ENCODE measurements around the gene FRAT1. TPM values are rescaled to one million over a fixed set of nuclear protein-coding genes. Genes with fewer than 3 reads are reported as not detected.
"Not testable (repeated sequence)": the region's sequence is repeated elsewhere in the genome, so short reads cannot be mapped to it uniquely, and the experiment has no call there.

Gene FRAT1
- total RNA-seq, 4 donors from 2014 or later, result 4.2 to 22.9 (median 5.9) TPM

DNA sequence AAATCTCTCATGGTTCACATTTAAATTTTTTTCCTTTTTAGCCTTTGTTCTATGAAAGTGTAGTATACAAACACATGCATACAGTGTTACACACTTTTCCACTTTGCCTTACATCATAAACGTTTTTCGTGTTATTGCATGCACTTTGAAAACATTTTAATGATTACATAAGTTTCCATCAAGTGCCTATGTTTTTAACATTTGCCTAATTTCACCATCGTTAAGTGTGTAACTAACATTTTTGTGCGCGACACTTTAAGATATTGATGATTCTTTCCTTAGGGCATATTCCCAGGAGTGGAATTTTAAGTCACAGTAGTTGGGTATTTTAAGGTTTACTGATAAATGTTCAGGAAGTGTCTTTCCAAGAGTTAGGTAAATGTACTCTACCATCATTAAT, 16.9 kb downstream of the FRAT1 start:
- no peak for ATAC-seq (ENCODE audit: low FRiP score)
- no peak for DNase-seq (ENCODE audit: low spot score)
- TF ChIP-seq, protein P1, sequence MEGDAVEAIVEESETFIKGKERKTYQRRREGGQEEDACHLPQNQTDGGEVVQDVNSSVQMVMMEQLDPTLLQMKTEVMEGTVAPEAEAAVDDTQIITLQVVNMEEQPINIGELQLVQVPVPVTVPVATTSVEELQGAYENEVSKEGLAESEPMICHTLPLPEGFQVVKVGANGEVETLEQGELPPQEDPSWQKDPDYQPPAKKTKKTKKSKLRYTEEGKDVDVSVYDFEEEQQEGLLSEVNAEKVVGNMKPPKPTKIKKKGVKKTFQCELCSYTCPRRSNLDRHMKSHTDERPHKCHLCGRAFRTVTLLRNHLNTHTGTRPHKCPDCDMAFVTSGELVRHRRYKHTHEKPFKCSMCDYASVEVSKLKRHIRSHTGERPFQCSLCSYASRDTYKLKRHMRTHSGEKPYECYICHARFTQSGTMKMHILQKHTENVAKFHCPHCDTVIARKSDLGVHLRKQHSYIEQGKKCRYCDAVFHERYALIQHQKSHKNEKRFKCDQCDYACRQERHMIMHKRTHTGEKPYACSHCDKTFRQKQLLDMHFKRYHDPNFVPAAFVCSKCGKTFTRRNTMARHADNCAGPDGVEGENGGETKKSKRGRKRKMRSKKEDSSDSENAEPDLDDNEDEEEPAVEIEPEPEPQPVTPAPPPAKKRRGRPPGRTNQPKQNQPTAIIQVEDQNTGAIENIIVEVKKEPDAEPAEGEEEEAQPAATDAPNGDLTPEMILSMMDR (IDR thresholded peaks at IDR 0.05), result no peak

DNA sequence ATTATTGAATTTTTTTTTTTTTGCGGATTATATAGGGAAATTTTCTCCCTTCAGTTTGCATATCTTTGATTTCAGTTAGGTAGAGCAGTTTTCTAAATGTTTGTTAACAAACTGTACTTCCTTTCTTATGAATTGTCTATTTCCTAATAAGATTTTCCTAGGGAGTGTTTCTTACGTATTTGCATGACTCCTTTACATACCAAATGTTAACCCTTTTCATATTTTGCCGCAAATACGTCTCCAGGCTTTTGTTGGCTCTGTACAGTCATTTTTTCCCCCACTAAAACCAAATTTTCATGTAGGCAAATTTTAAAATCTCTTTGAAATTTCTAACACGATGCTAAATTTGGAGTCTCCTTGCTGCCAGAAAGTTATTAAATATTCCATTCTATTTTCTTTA, 17.4 kb downstream of the FRAT1 start:
- TF ChIP-seq, protein P1 (IDR thresholded peaks at IDR 0.05), result no peak
- ATAC-seq (ENCODE audit: low FRiP score) (no peak), DNase-seq (ENCODE audit: low spot score) (no peak)

DNA sequence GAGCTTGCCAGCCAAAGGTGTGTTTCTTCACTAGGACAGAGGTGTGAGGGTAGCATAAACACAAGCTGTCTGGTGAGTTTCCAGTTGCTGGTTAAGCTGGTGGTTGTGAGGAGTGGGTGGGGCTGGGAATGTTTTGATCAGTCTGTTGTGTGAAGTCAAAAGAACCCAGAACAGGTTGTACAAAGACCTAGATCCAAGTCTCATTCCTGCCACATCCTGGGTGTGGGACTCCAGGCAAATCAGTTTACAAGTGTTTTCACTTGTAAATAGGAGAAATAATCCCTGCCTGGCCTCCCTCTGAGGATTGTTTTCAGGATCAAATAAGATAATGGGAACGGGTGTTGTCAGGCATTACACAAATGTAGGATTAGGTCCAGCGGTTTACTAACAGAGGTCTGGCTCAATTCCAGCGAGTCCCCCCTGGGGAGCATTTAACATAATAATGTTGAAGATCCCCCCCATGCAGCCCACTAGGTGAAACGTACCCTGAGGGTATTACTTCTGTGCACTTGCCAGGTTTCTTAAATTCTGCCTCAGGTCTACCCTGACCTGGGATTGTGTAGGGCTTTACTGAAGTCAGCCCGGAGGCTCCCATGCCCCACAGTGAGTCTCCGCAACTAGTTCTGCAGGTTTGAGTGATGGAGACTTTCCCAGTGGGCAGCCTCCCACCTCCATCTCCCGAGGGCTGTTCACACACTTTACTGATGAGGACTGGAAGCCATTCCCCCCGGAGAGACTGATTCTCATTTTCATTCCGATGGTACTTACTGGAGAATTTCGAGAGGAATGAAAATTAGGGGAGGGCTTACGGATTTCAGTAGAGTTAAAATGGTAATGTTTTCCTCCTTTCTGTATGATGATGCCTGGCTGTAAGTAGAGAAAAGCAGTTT, 18.1 kb downstream of the FRAT1 start:
- DNase-seq (ENCODE audit: low spot score), result no peak
- ATAC-seq (ENCODE audit: low FRiP score), result no peak
- TF ChIP-seq, protein P1 (IDR thresholded peaks at IDR 0.05), result no peak

DNA sequence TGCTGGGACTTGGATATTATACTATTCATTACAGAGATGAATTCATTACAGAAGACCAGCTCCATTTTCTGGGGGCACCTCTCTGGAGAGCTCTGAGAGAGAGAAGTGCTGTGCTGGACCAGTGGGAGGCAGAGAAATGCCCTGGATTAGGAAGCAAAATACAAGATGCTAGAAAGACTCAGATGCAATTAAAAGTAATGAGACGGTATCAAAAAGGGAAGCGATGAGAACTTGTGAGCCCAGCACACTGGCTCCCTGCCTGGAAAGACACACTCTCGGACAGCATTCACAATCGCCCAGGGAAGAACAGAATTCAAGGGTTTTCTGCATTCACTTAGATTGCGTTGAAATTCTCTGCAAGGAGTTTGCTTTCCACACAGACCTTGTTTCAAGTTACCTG, 19.0 kb downstream of the FRAT1 start:
- TF ChIP-seq, protein P1 (IDR thresholded peaks at IDR 0.05), result no peak
- no peak for DNase-seq (ENCODE audit: low spot score)
- no peak for ATAC-seq (ENCODE audit: low FRiP score)

DNA sequence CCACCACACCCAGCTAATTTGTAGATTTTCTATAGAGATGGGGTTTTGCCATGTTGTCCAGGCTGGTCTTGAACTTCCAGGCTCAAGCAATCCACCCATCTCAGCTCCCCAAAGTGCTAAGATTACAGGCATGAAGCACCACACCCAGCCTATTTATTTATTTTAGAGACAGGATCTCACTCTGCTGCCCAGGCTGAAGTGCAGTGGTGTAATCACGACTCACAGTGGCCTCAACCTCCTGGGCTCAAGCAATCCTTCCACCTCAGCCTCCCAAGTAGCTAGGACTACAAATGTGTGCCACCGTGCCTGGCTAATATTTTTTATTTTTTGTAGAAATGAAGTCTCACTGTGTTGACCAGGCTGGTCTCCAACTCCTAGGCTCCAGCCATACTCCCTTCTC, 22.3 kb downstream of the FRAT1 start:
- no peak for ATAC-seq (ENCODE audit: low FRiP score)
- TF ChIP-seq, protein P1 (IDR thresholded peaks at IDR 0.05), result no peak
- no peak for DNase-seq (ENCODE audit: low spot score)

DNA sequence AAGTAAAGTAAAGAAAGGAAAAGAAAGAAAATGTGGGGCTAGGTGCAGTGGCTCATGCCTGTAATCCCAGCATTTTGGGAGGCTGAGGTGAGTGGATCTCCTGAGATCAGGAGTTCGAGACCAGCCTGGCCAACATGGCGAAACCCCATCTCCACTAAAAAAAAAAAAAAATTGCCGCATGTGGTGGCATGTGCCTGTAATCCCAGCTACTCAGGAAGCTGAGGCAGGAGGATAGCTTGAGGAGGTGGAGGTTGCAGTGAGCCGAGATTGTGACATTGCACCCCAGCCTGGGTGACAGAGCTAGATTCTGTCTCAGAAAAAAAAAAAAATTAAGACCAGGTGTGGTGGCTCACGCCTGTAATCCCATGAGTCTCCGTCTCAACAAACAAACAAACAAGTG, 24.6 kb downstream of the FRAT1 start:
- ATAC-seq (ENCODE audit: low FRiP score); DNase-seq (ENCODE audit: low spot score): not testable (repeated sequence)

DNA sequence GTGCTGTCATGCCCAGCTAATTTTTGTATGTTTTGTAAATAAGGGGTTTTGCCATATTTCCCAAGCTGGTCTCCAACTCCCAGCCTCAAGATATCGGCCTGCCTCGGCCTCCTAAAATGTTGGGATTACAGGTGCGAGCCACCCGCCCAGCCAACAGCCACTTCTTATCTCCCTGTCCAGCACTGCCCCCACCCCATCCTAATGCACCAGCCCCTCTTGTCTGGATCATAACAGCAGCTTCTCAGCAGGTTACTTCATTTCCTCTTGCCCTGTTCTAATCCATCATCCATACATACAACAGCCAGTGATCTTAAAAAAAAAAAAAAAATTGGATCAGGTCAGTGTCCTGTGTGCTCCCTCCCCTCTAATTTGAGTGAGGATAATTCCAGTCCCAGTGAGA, 28.2 kb downstream of the FRAT1 start:
- ATAC-seq (ENCODE audit: low FRiP score), result no peak
- no peak for DNase-seq (ENCODE audit: low spot score)
- TF ChIP-seq, protein P1 (IDR thresholded peaks at IDR 0.05), result no peak

All from omental fat pad (tissue), 4 donors.